Lower leg skin (tissue), 3 donors: ENCODE measurements around the gene GOLIM4.

Source experiments
- CTCF ChIP-seq, 3 donors: fragments of 450-650 bp; IDR thresholded peaks; one replicate each; pipeline ENCODE4 v1.5.1; 2016; ENCODE audit warnings: antibody characterized with exemption in 3 of 3, mild to moderate bottlenecking in 3 of 3, moderate library complexity in 2 of 3
- POLR2A ChIP-seq, 2 donors: fragments of 450-650 bp; IDR thresholded peaks; one replicate each; pipeline ENCODE4 v1.6.1; 2016 to 2017; ENCODE audit warnings: antibody characterized with exemption in 2 of 2, mild to moderate bottlenecking in 1 of 2, moderate library complexity in 1 of 2

DNA sequence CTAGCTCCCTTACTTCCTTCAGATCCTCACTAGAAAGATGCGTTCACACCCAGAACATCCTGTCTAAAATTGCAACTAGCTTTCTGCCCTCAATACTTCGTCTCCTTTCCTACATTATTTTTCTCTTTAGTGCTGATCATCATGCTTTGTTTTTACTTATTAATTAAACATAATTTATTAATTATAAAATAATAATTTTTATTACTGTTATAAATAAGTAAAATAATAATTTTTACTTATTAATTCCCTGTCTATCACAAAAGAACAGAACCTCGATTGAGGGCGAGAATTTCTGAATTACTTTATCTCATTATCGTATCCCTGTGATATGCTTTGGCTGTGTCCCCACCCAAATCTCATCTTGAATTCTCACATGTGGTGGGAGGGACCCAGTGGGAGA, 41.3 kb downstream of the GOLIM4 start:
- TF ChIP-seq CTCF (IDR thresholded peaks at IDR 0.05) (no peak), POLR2A (IDR thresholded peaks at IDR 0.05) (no peak)
